Stimulated activated naive B cell treated with anti-CD40 and anti-IgM and Interleukin-4, amounts not matched to agents 10 μg/mL and 1 μg/mL and 100 μg/mL, for 72 hours (primary cell): ENCODE results near the gene RBSN.
A peak's percentile ranks its signal among the peaks of the same experiment; 100 is the strongest.

ENCODE experiments used
- ATAC-seq, 2 donors: fragments of 150-1000 bp; cut with Tn5 transposase; replicated peaks; 2 replicates each; pipeline ENCODE4 v1.10.0; 2021; ENCODE audit warnings: moderate library complexity in 1 of 2
- DNase-seq: peaks from one replicate; pipeline ENCODE4 v3.0.0; 2021
- H3K27ac Mint-ChIP-seq: one replicate; pipeline ENCODE4 v1.8.0; 2022; ENCODE audit warnings: mild to moderate bottlenecking, mixed read lengths
- H3K27me3 Mint-ChIP-seq, 2 donors: one replicate each; pipeline ENCODE4 v1.8.0; 2022; ENCODE audit warnings: mixed read lengths in 2 of 2
- H3K36me3 Mint-ChIP-seq, 2 donors: one replicate each; pipeline ENCODE4 v1.8.0; 2022; ENCODE audit warnings: mixed read lengths in 2 of 2, mild to moderate bottlenecking in 1 of 2
- H3K4me1 Mint-ChIP-seq, 2 donors: one replicate each; pipeline ENCODE4 v1.8.0; 2022; ENCODE audit warnings: mixed read lengths in 2 of 2, mild to moderate bottlenecking in 1 of 2
- H3K4me3 Mint-ChIP-seq, 2 donors: one replicate each; pipeline ENCODE4 v1.8.0; 2022; ENCODE audit warnings: mild to moderate bottlenecking in 2 of 2, mixed read lengths in 2 of 2, moderate library complexity in 1 of 2
- H3K9me3 Mint-ChIP-seq, 2 donors: one replicate each; pipeline ENCODE4 v1.8.0; 2022; ENCODE audit warnings: mixed read lengths in 2 of 2, mild to moderate bottlenecking in 1 of 2

The RBSN gene

DNA sequence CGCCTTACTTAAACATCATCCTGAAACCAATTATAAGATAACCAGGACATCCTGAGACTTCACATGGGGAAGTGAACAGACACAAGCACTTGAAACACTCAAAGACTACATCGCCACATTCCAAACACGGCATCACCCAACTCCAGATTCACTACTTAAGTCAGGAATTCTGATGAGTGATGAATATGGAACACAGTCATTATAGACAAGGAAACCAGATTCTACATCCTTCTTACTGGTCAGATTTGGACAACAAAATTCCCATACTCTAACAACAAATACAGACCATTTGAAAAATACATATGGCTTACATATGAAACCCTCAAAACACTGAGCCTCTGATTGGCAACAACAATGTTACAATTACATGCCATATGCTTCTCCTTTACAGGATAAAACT, 13.1 kb upstream of the RBSN start:
- H3K36me3 Mint-ChIP-seq: no peaks in the 10 kb centered on the region
- peaks cover 16 to 32% of the 10 kb centered on the region in 2 donors for H3K27me3 Mint-ChIP-seq
- DNase-seq (no peak), ATAC-seq (no peak)
- H3K27ac Mint-ChIP-seq: no peak overlapping the region
- H3K4me3 Mint-ChIP-seq: no peak overlapping the region
- H3K9me3 Mint-ChIP-seq: no peaks in the 10 kb centered on the region
- peaks cover 6 to 12% of the 10 kb centered on the region in 2 donors for H3K4me1 Mint-ChIP-seq

DNA sequence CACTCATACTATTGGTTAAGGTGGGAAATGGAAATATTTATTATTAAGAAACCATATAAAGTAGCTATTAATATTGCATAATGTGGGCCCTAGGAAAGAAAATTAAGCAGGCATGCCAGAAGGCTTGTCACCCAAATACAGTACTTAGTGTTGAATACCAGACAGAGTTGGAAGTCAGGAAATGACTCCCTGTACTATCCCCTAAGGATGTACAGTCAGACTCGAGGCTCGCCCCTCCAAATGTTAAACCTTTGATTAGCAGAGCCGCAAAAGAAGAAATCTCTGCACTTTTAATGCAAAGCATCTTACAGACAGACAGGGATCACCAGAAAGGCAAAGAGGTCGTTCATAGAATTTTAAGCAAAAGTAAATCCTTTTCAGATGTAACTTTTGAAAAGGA, 11.3 kb upstream of the RBSN start:
- Mint-ChIP-seq H3K4me1 (peaks cover 6 to 12% of the 10 kb centered on the region in 2 donors), H3K4me3 (no peak overlapping the region), H3K36me3 (no peaks in the 10 kb centered on the region), H3K27ac (no peak overlapping the region), H3K9me3 (no peaks in the 10 kb centered on the region), H3K27me3 (peaks cover 23 to 40% of the 10 kb centered on the region in 2 donors)
- ATAC-seq (no peak), DNase-seq (no peak)

DNA sequence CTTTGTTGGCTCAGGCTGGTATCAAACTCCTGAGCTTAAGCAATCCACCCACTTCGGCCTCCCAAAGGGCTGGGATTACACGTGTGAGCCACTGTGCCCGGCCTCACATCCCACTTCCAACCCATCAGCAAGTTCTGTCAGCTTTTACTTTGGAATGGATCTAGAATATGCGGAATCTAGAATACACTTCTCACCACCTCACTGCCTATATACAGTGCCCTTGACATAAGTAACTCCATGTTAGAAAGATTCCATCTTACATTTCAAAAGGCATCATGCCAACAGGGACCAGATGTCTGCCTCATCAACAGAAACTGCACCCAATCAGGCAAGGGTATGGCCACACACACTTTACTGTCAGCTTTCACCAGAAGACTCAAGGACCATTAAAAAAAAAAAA, 9.9 kb upstream of the RBSN start:
- DNase-seq: no peak
- Mint-ChIP-seq H3K4me1 (peaks cover 6 to 12% of the 10 kb centered on the region in 2 donors), H3K9me3 (no peaks in the 10 kb centered on the region), H3K36me3 (no peaks in the 10 kb centered on the region), H3K27ac (no peak overlapping the region), H3K4me3 (no peak overlapping the region), H3K27me3 (peaks cover 23 to 40% of the 10 kb centered on the region in 2 donors)
- no peak for ATAC-seq

DNA sequence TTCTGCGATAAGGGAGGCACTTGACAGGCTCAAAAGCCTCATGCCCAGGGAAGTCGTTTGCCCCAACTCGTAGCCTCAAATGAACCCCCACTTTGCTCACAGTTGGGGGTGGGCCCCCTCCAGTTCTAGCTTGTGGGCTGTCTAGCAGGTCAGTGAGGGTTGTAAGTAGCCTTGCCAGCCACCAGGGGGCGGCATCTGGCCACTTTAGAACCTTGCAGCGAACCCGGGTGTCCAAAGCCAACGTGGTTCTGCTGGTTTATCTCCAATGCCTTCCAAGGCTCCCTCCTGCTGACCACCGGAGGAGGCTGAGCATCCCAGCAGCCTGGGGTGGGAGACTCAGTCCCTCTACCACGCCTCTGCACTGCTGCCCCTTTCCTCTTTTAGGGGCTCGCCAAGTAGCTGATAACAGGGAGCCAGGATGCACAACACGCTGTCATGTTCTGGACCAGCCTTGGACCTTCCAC, 9.2 kb upstream of the RBSN start:
- peak; percentile 54 for DNase-seq
- H3K9me3 Mint-ChIP-seq: no peaks in the 10 kb centered on the region
- no peak overlapping the region for H3K27ac Mint-ChIP-seq
- no peak overlapping the region for H3K4me3 Mint-ChIP-seq
- H3K4me1 Mint-ChIP-seq: peaks cover 6 to 12% of the 10 kb centered on the region in 2 donors
- H3K27me3 Mint-ChIP-seq: peaks cover 23 to 41% of the 10 kb centered on the region in 2 donors
- H3K36me3 Mint-ChIP-seq: no peaks in the 10 kb centered on the region
- peak; percentile 93 to 96 for ATAC-seq

DNA sequence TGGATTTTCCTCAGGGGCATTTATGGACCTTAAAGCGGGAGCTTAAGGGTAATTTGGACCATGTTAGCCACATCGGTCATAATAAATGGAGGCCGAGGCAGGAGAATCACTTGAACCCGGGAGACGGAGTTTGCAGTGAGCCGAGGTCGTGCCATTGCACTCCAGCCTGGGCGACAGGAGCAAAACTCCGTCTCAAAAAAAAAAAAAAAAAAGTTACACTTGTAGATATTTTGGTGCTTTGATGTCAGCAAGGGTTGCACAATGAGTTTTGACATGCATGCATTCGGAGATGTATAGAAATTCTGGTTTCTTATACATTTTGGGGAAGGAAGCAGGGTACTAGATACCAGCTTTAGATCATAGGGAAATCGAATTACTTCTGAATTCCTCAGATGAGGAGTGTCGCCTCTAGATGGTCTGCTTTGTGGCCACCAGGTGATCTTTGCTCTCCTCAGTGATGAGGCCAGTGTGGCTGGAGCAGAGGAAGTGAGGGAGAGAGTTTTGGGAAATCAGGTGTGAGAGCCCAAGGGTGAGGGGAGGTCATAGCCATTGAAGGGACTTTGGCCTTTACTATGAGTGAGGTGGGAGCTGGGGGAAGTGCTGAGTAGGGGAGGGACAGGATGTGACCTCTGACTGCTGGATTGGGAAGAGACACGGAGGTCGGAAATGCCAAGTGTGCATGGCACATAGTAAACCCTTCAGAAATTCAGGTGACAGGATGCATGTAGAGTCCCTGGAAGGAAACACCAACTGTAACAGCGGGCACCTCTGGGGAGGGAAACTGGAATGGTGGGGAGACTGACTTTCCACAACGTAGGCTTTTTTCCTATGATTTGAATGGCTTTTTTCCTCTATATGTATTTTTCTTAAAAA, 8.4 kb upstream of the RBSN start:
- ATAC-seq (no peak), DNase-seq (no peak)
- Mint-ChIP-seq H3K9me3 (no peaks in the 10 kb centered on the region), H3K4me1 (peaks cover 6 to 12% of the 10 kb centered on the region in 2 donors), H3K4me3 (no peak overlapping the region), H3K27ac (no peak overlapping the region), H3K27me3 (peaks cover 29 to 49% of the 10 kb centered on the region in 2 donors), H3K36me3 (no peaks in the 10 kb centered on the region)

DNA sequence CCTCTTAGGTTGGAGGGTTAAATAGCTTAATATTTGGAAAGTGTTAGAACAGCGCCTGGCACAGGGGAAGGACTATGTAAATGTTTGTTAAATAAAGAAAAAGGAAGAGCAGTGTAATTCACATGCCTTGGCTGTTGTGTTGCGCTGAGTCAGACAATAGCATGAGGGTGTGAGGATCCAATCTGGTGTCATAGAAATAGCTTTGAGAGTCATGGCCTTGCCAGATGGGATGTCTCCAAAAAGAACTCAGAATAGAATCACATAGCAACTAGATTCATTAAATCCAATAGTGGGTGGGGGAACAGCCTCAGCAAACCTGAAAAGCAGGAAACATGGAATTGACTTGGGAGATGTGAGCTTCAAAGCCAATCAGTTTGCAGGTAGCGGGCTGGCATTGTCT, 3.9 kb upstream of the RBSN start:
- Mint-ChIP-seq H3K4me1 (peaks cover 12 to 22% of the 10 kb centered on the region in 2 donors), H3K36me3 (peaks cover 3 to 8% of the 10 kb centered on the region in 2 donors), H3K27ac (no peak overlapping the region), H3K4me3 (no peak overlapping the region), H3K9me3 (no peaks in the 10 kb centered on the region), H3K27me3 (peaks cover 29 to 37% of the 10 kb centered on the region in 2 donors)
- no peak for ATAC-seq
- DNase-seq: no peak

DNA sequence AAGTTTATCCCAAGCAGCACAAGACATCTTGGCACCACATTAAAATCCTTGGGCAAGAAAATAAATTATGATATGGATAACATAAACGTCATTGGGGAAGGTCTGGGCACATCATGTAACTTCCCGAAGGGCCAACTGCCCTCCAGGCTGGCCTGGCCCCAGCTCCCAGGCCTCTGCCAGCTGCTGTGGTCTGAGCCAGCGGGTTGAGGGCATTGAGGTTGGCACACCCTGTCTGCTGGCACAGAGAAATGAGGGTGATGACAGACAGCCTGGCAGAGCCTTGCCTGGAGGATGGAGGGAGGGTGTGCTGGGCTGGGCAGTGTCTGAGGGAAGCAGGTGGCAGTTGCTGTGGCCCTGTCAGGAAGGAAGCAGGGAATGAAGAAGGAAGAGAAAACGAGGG, 3.3 kb upstream of the RBSN start:
- Mint-ChIP-seq H3K4me3 (no peak overlapping the region), H3K36me3 (peaks cover 4 to 10% of the 10 kb centered on the region in 2 donors), H3K4me1 (peaks cover 11 to 24% of the 10 kb centered on the region in 2 donors), H3K27me3 (peaks cover 27 to 34% of the 10 kb centered on the region in 2 donors), H3K27ac (no peak overlapping the region), H3K9me3 (no peaks in the 10 kb centered on the region)
- no peak for DNase-seq
- ATAC-seq: no peak

DNA sequence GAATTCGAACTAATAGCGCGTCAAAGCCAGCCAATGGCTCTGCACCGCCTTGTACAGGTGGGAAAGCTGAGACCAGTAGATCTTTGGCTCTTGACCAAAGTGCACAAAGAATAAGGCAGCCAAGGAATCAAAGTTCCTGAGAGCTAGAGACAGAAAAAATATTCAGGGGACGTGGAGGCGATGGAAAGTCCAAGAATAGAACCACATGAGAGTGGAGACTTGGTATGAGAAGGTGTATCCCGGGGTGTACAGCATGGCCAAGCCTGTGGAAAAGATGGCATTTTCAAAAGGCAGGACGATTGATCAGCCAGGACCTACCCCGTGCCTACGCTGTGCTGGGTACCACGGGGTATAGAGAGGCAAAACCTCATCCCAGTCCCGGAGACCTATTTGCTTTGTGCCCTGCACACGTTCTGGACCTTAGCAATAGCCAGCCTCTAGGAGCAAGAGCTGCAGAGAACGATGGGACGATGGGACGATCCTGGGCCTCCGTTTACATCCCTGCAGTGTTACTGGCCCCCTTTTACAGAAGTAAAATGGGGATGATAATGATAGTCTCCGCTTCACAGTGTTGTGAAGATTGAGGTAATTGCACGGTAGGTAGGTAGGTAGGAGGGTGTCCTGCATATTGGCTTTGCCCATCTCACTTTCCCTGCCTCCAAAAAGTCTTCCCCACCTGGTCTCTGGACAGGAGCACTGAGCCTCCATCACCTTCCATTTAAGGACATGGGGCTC, 583 bp upstream of the RBSN start:
- Mint-ChIP-seq H3K27ac (peak overlapping the region; percentile 95), H3K4me1 (peaks cover 11 to 24% of the 10 kb centered on the region in 2 donors), H3K4me3 (peak overlapping the region; percentile 94 to 96), H3K36me3 (peaks cover 6 to 21% of the 10 kb centered on the region in 2 donors), H3K9me3 (no peaks in the 10 kb centered on the region), H3K27me3 (peaks cover 17 to 24% of the 10 kb centered on the region in 2 donors)
- DNase-seq: no peak
- ATAC-seq: peak; percentile 24 to 25

DNA sequence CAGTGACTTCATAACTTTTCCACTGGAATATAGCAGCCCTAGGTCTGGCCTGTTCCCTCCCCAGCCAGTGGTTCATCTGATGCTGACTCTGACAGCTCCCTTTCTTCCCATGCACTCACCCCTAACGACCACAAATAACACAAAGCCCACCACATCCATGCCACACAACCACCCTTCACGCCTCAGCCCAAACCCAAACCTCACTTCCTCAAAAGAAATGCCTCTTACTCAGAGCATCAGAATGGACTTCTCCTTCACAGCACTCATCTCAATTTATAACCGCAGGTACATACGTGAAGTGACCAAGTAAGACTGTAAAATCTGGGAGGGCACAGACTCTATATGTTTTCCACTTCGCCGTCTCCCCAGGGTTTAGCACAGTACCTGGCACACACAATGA, 1.1 kb downstream of the RBSN start:
- Mint-ChIP-seq H3K9me3 (no peaks in the 10 kb centered on the region), H3K4me1 (peaks cover 11 to 24% of the 10 kb centered on the region in 2 donors), H3K27ac (peak overlapping the region; percentile 95), H3K4me3 (peak overlapping the region; percentile 94 to 96), H3K36me3 (peaks cover 6 to 29% of the 10 kb centered on the region in 2 donors), H3K27me3 (peaks cover 17 to 20% of the 10 kb centered on the region in 2 donors)
- ATAC-seq (peak; percentile 54 to 63), DNase-seq (peak; percentile 76)

DNA sequence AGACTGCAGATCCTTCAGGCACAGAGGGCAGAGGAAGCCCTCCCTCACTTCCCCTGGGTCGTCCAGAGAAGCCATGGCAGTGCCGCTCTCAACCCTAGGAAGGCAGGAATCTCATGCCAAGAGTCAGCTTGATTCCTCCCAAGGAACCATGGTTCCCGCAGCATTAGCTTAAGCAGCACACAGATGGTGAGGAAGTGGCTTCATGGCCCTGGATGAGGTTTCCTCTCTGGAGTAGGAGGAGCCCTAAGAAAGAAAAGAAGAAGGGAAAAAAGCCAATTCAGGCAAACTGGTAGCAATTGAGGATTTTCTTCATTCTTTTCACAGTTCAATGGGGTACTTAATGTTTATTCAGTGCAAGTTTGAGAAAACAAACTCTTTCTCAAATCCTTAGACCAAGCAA, 2.9 kb downstream of the RBSN start:
- H3K27me3 Mint-ChIP-seq: peaks cover 4 to 6% of the 10 kb centered on the region in 2 donors
- peaks cover 8 to 36% of the 10 kb centered on the region in 2 donors for H3K36me3 Mint-ChIP-seq
- ATAC-seq (no peak), DNase-seq (no peak)
- peaks cover 13 to 24% of the 10 kb centered on the region in 2 donors for H3K4me1 Mint-ChIP-seq
- H3K27ac Mint-ChIP-seq: peak overlapping the region; percentile 47
- H3K9me3 Mint-ChIP-seq: no peaks in the 10 kb centered on the region
- no peak overlapping the region for H3K4me3 Mint-ChIP-seq

DNA sequence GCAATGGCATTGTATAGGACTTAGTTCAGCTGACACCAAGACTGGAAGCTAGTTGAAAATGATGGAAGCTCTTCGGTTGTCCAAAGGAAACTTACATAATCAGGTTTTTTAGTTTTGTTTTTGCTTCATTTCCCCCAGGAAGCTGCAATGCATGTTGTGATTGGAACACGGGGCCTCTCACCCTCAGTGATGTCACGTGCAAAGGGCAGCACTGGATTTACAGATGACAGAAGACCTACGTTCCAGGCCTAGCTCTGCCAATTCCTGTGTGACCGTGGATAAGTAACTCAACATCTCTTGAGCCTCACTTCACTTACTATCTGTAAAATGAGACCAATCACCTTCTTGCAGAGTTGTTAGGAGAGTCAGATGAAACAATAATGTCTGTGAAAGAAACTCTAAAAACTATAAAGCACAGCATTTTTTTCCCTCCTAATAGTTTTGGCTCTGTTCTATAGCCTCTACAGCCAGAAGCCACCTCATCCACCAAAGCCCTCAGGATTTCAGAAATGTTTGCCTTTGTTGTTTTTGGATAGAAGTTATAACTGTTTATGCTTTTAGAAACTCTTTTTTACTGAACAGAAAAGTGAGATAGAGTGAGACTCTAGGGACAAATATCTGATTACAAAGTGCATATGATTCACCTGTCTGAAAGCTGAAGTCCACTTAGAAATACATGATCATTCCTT, 4.6 kb downstream of the RBSN start:
- Mint-ChIP-seq H3K4me3 (no peak overlapping the region), H3K9me3 (no peaks in the 10 kb centered on the region), H3K27ac (no peak overlapping the region), H3K36me3 (peaks cover 15 to 48% of the 10 kb centered on the region in 2 donors), H3K27me3 (peaks cover 4 to 6% of the 10 kb centered on the region in 2 donors), H3K4me1 (peaks cover 13 to 16% of the 10 kb centered on the region in 2 donors)
- no peak for DNase-seq
- ATAC-seq: no peak

DNA sequence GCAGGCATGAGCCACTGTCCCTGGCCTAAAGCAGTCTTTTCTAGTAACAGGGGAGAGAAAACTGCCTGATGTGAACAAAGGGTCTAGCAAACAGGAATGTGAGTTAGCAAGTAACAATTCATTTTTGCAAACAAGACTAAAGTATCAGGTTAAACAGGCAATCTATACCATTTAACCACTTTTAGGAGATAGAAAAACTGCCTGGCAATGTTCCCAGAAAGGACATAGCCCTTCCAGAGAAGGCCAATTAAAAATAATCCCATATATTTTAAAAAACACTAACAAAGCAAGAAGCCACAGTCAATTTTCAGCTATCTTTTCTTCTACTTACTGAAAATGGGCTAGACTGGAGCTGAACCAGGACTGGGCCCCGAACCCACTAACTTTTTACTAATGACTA, 6.3 kb downstream of the RBSN start:
- Mint-ChIP-seq H3K4me3 (no peak overlapping the region), H3K9me3 (no peaks in the 10 kb centered on the region), H3K27ac (no peak overlapping the region), H3K27me3 (peaks cover under 1 to 1% of the 10 kb centered on the region in 2 donors), H3K36me3 (peaks cover 12 to 38% of the 10 kb centered on the region in 2 donors), H3K4me1 (peaks cover 2 to 3% of the 10 kb centered on the region in 2 donors)
- DNase-seq (no peak), ATAC-seq (no peak)

DNA sequence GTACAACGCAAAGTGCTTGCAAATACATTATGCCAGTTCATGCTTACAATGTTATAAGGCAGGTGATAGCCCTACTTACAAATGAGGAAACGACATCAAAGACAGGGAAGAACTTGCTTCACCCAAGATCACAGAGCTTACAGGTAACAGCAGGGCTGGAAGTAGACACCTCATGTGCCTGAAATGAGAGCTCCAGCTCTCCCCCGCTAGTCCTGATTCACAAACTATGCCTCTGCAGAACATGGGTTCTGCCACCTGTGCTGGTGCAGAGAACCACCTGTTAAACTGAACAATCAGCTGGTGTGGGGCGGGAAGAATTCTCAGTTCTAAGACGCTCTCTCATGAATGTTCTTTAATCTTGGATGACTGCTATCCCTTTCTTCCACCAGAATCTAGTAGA, 7.4 kb downstream of the RBSN start:
- no peak overlapping the region for H3K27ac Mint-ChIP-seq
- no peak for ATAC-seq
- H3K27me3 Mint-ChIP-seq: no peaks in the 10 kb centered on the region
- DNase-seq: no peak
- H3K9me3 Mint-ChIP-seq: no peaks in the 10 kb centered on the region
- H3K4me3 Mint-ChIP-seq: no peak overlapping the region
- peaks cover 12 to 45% of the 10 kb centered on the region in 2 donors for H3K36me3 Mint-ChIP-seq
- H3K4me1 Mint-ChIP-seq: peaks cover 0 to 3% of the 10 kb centered on the region in 2 donors

DNA sequence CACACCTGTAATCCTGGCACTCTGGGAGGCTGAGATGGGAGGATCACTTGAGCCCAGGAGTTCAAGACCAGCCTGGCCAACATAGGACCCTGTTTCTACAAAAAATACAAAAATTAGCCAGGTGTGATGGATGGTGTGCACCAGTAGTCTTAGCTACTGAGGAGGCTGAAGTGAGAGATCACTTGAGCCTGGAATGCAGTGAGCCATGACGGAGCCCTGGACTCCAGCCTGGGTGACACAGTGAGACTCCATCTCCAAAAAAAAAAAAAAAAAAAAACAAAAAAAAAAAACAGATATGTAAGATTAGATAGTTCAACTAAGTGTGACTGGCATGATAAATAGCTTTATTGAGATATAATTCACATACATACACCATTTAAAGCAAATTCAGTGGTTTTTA, 9.7 kb downstream of the RBSN start:
- H3K27me3 Mint-ChIP-seq: no peaks in the 10 kb centered on the region
- no peak overlapping the region for H3K27ac Mint-ChIP-seq
- H3K4me3 Mint-ChIP-seq: no peak overlapping the region
- H3K4me1 Mint-ChIP-seq: peaks cover 0 to 3% of the 10 kb centered on the region in 2 donors
- no peak for ATAC-seq
- no peak for DNase-seq
- H3K9me3 Mint-ChIP-seq: no peaks in the 10 kb centered on the region
- peaks cover 21 to 44% of the 10 kb centered on the region in 2 donors for H3K36me3 Mint-ChIP-seq
